ENCODE results near the gene PAQR6.

DNA sequence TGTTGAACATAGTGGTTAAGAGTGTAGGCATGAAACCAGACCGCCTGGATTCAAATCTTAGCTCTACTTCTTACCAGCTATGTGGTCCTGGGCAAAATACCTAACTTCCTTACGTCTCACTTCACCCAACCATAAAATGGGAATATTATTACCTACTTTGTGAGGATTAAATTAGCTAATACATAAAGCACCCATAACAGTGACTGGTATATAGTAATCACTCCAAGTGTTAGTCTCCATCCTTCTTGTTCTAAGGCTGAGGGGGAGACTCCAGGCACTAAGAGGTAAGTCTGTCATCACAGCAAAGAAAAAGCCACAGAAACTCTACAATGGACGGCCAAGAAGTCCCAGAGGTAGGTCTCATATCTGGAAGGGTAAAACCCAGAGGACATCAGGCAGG lies 32.0 kb upstream of the PAQR6 start:
- TF ChIP-seq, protein P1, sequence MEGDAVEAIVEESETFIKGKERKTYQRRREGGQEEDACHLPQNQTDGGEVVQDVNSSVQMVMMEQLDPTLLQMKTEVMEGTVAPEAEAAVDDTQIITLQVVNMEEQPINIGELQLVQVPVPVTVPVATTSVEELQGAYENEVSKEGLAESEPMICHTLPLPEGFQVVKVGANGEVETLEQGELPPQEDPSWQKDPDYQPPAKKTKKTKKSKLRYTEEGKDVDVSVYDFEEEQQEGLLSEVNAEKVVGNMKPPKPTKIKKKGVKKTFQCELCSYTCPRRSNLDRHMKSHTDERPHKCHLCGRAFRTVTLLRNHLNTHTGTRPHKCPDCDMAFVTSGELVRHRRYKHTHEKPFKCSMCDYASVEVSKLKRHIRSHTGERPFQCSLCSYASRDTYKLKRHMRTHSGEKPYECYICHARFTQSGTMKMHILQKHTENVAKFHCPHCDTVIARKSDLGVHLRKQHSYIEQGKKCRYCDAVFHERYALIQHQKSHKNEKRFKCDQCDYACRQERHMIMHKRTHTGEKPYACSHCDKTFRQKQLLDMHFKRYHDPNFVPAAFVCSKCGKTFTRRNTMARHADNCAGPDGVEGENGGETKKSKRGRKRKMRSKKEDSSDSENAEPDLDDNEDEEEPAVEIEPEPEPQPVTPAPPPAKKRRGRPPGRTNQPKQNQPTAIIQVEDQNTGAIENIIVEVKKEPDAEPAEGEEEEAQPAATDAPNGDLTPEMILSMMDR (IDR thresholded peaks at IDR 0.05; ENCODE audit: low read depth, low read length, missing input control): no peak
- TF ChIP-seq, protein P2, sequence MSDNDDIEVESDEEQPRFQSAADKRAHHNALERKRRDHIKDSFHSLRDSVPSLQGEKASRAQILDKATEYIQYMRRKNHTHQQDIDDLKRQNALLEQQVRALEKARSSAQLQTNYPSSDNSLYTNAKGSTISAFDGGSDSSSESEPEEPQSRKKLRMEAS (IDR thresholded peaks at IDR 0.05): no peak
- TF ChIP-seq TAF1 (conservative IDR thresholded peaks at IDR 0.05): no peak
- TF ChIP-seq FOXA1 (IDR thresholded peaks at IDR 0.05): no peak
- TF ChIP-seq RAD21 (IDR thresholded peaks at IDR 0.05): no peak
- TF ChIP-seq RXRA (IDR thresholded peaks at IDR 0.05): no peak
- TF ChIP-seq, protein P3, sequence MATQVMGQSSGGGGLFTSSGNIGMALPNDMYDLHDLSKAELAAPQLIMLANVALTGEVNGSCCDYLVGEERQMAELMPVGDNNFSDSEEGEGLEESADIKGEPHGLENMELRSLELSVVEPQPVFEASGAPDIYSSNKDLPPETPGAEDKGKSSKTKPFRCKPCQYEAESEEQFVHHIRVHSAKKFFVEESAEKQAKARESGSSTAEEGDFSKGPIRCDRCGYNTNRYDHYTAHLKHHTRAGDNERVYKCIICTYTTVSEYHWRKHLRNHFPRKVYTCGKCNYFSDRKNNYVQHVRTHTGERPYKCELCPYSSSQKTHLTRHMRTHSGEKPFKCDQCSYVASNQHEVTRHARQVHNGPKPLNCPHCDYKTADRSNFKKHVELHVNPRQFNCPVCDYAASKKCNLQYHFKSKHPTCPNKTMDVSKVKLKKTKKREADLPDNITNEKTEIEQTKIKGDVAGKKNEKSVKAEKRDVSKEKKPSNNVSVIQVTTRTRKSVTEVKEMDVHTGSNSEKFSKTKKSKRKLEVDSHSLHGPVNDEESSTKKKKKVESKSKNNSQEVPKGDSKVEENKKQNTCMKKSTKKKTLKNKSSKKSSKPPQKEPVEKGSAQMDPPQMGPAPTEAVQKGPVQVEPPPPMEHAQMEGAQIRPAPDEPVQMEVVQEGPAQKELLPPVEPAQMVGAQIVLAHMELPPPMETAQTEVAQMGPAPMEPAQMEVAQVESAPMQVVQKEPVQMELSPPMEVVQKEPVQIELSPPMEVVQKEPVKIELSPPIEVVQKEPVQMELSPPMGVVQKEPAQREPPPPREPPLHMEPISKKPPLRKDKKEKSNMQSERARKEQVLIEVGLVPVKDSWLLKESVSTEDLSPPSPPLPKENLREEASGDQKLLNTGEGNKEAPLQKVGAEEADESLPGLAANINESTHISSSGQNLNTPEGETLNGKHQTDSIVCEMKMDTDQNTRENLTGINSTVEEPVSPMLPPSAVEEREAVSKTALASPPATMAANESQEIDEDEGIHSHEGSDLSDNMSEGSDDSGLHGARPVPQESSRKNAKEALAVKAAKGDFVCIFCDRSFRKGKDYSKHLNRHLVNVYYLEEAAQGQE (IDR thresholded peaks at IDR 0.05): no peak
- no peak for TF ChIP-seq SP1 (IDR thresholded peaks at IDR 0.05)
- no peak for TF ChIP-seq FOXA2 (IDR thresholded peaks at IDR 0.05)
- TF ChIP-seq, protein P4, sequence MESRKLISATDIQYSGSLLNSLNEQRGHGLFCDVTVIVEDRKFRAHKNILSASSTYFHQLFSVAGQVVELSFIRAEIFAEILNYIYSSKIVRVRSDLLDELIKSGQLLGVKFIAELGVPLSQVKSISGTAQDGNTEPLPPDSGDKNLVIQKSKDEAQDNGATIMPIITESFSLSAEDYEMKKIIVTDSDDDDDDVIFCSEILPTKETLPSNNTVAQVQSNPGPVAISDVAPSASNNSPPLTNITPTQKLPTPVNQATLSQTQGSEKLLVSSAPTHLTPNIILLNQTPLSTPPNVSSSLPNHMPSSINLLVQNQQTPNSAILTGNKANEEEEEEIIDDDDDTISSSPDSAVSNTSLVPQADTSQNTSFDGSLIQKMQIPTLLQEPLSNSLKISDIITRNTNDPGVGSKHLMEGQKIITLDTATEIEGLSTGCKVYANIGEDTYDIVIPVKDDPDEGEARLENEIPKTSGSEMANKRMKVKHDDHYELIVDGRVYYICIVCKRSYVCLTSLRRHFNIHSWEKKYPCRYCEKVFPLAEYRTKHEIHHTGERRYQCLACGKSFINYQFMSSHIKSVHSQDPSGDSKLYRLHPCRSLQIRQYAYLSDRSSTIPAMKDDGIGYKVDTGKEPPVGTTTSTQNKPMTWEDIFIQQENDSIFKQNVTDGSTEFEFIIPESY (IDR thresholded peaks at IDR 0.05): no peak

All from liver (tissue), 3 donors.